Activated B cell treated with CpG ODN at 0.5 μM for 24 hours (primary cell): Measurements from ENCODE around the gene RABGAP1L. TPM values are rescaled to one million over a fixed set of nuclear protein-coding genes. Genes with fewer than 3 reads are reported as not detected.

Source experiments
- ATAC-seq: fragments of 200-7000 bp; cut with Tn5 transposase; one replicate; pipeline ENCODE4 v1.10.0; 2021; ENCODE audit warnings: low read depth, mild to moderate bottlenecking, moderate library complexity
- CTCF ChIA-PET: fragments of 350-600 bp; sonication (Branson Sonifier 250); formaldehyde crosslinking; loops from one replicate; lab custom pipeline; 2021; ENCODE audit warnings: antibody characterized with exemption; lab: Charles Lee
- POLR2A ChIA-PET: fragments of 350-600 bp; sonication (Branson Sonifier 250); formaldehyde crosslinking; loops from one replicate; lab custom pipeline; 2021; ENCODE audit warnings: antibody characterized with exemption; lab: Charles Lee
- DNase-seq: peaks from one replicate; pipeline ENCODE4 v3.0.0; 2022
- H3K27ac Mint-ChIP-seq: one replicate; pipeline ENCODE4 v1.8.0; 2020; ENCODE audit warnings: mixed read lengths
- H3K27me3 Mint-ChIP-seq: one replicate; pipeline ENCODE4 v1.8.0; 2021; ENCODE audit warnings: mixed read lengths
- H3K36me3 Mint-ChIP-seq: one replicate; pipeline ENCODE4 v1.8.0; 2021; ENCODE audit warnings: low read depth, mixed read lengths
- H3K4me1 Mint-ChIP-seq: one replicate; pipeline ENCODE4 v1.8.0; 2021; ENCODE audit warnings: mixed read lengths
- H3K4me3 Mint-ChIP-seq: one replicate; pipeline ENCODE4 v1.8.0; 2020; ENCODE audit warnings: mild to moderate bottlenecking, mixed read lengths
- H3K9me3 Mint-ChIP-seq: one replicate; pipeline ENCODE4 v1.8.0; 2020; ENCODE audit warnings: mixed read lengths
- CTCF ChIP-seq: fragments of 200-600 bp; IDR thresholded peaks from one replicate; pipeline ENCODE4 v1.8.0; 2022; ENCODE audit warnings: antibody characterized with exemption, mild to moderate bottlenecking
- intact Hi-C: fragments of 100-400 bp; cut with micrococcal nuclease; formaldehyde crosslinking; loops from one replicate; pipeline ENCODE4 v1.15.1; 2024
- total RNA-seq: library from RNA; stranded (reverse); gene quantifications from 2 replicates; pipeline ENCODE4 v1.2.3, GENCODE V29; 2022

Gene RABGAP1L
- total RNA-seq, 1 donor from 2014 or later, result 126 TPM

GRCh38 chr1:174417921-174418320 is 258.6 kb downstream of the RABGAP1L start:
- Mint-ChIP-seq H3K4me1 (peaks cover 35% of the 10 kb centered on the region), H3K9me3 (no peaks in the 10 kb centered on the region), H3K27me3 (no peaks in the 10 kb centered on the region), H3K4me3 (no peak overlapping the region), H3K27ac (no peak overlapping the region), H3K36me3 (peaks cover 9% of the 10 kb centered on the region)
- intact Hi-C loops, result no loop called here
- CTCF ChIA-PET, result no interaction called here
- DNase-seq (no peak), ATAC-seq (no peak)
- POLR2A ChIA-PET, result no interaction called here
- TF ChIP-seq CTCF, result no peak

- ATAC-seq (no peak), DNase-seq (no peak)
- Mint-ChIP-seq H3K4me1 (peaks cover 9% of the 10 kb centered on the region), H3K9me3 (no peaks in the 10 kb centered on the region), H3K27me3 (no peaks in the 10 kb centered on the region), H3K4me3 (no peak overlapping the region), H3K27ac (no peak overlapping the region), H3K36me3 (peaks cover 9% of the 10 kb centered on the region)
- CTCF ChIA-PET, result no interaction called here
- POLR2A ChIA-PET, result no interaction called here
- intact Hi-C loops, result no loop called here
- TF ChIP-seq CTCF, result no peak
These were observed 265.8 kb downstream of the RABGAP1L start for GRCh38 chr1:174425121-174425520.

- intact Hi-C loops, result no loop called here
- H3K4me3 Mint-ChIP-seq, result no peak overlapping the region
- H3K9me3 Mint-ChIP-seq, result no peaks in the 10 kb centered on the region
- no peak for ATAC-seq
- H3K27me3 Mint-ChIP-seq, result no peaks in the 10 kb centered on the region
- no peak for TF ChIP-seq CTCF
- DNase-seq, result no peak
- H3K27ac Mint-ChIP-seq, result no peak overlapping the region
- POLR2A ChIA-PET, result no interaction called here
- peaks cover 9% of the 10 kb centered on the region for H3K36me3 Mint-ChIP-seq
- CTCF ChIA-PET, result no interaction called here
- H3K4me1 Mint-ChIP-seq, result peaks cover 9% of the 10 kb centered on the region
These were observed 266.8 kb downstream of the RABGAP1L start for GRCh38 chr1:174426153-174426552.

GRCh38 chr1:174428033-174428432 is 268.7 kb downstream of the RABGAP1L start:
- intact Hi-C loops, result no loop called here
- Mint-ChIP-seq H3K27ac (no peak overlapping the region), H3K4me3 (no peak overlapping the region), H3K27me3 (no peaks in the 10 kb centered on the region), H3K36me3 (peaks cover 9% of the 10 kb centered on the region), H3K9me3 (no peaks in the 10 kb centered on the region), H3K4me1 (peaks cover 9% of the 10 kb centered on the region)
- ATAC-seq (no peak), DNase-seq (no peak)
- CTCF ChIA-PET, result no interaction called here
- no peak for TF ChIP-seq CTCF
- POLR2A ChIA-PET, result no interaction called here

GRCh38 chr1:174428739-174429138 is 269.4 kb downstream of the RABGAP1L start:
- Mint-ChIP-seq H3K36me3 (peaks cover 9% of the 10 kb centered on the region), H3K9me3 (no peaks in the 10 kb centered on the region), H3K27me3 (no peaks in the 10 kb centered on the region), H3K4me1 (peaks cover 9% of the 10 kb centered on the region), H3K27ac (no peak overlapping the region), H3K4me3 (no peak overlapping the region)
- CTCF ChIA-PET, result no interaction called here
- POLR2A ChIA-PET, result no interaction called here
- intact Hi-C loops, result no loop called here
- ATAC-seq, result no peak
- no peak for DNase-seq
- TF ChIP-seq CTCF, result no peak
